NCI-H2227 treated with DMSO at 0.1 percent for 48 hours (cell line): ENCODE measurements around the gene CDH13.

ENCODE experiments used
- DNase-seq: peaks from one replicate; lab custom pipeline; 2025; lab: John Stamatoyannopoulos, UW

The CDH13 gene

DNA sequence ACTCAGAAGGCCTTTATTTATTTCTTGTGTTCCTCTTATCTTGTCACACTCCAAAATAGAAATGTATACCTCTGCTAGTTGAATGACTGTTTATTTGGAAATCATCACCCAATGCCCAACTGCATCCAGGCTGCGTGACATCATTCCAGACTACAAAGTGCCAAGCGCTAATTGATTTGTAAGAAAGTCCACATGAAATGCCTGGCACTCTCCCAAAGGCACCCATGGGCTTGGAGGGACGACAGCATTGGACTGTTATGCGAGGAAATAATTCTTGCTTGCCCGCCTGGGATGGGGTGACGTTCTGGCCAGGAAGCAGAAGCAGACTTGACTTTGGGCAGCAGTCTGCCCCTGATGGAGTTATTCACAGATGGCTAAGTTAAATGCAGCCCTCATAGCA is 165.9 kb downstream of the CDH13 start:
- DNase-seq: no peak

DNA sequence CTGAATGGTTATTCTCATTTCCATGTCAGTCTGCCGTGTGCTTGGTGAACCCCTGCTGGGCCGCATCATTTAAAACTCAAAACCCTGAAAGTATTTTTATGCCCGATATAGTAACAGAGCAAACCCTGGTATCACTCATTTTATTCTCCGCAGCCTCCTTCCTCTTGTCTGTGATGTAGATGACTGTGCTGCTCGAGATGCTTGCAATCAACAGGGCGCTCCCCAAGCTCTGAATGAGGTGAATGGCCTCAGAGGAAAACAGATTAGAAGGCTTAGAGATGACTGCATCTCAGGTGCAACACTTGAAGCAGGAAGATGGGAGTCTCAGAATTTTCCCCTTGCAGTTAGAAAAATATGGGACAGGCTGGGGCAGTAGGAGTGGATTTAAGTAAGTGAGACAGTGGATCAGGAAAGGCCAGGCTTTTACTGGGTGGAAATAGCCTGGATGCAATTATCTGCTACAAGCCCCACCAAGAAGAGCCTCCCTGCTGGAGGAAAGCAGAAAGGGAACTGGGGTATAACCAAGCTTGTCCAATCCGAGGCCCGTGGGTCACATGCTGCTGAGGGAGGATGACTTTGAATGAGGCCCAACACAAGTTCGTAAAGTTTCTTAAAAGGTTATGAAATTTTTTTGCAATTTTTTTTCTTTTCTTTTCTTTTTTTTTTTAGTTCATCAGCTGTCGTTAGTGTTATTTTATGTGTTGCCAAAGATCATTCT is 166.9 kb downstream of the CDH13 start:
- DNase-seq: no peak

DNA sequence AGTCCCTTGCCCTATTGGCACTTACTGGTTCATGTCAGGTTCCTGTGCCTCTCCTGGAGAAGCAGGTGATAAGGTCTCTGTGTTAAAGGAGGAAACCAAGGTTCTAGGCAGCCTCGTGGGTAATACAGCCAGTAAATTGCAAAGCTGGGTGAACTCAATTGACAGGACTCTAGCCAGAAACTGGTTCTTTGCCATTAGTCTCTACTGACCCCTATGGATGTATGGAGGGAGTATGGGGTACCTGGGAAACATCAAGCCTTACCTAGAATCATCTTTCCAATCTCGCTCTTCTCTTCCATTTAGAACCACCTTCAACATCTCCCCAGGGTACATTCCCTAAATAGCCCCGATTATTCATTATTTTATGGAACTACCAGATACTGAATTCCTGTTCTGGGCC is 169.3 kb downstream of the CDH13 start:
- DNase-seq: no peak

DNA sequence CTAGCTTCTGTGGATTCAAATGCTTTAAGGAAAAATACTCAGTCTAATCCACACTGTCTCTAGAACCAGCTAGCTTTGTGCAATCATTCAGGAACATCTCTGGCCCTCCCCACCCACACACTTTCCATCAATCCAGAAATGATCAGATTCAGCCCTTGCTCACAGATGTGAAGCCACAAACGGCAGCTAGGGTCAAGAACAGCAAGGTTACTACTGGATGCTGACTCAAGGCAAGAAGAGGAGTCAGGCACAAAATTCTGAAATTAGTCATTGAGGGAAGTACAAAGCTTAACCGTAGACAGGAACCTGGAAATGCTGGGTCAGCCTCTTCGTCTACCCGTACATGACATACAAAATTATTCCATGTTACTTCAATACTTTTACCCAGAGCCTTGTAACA is 174.6 kb downstream of the CDH13 start:
- no peak for DNase-seq

DNA sequence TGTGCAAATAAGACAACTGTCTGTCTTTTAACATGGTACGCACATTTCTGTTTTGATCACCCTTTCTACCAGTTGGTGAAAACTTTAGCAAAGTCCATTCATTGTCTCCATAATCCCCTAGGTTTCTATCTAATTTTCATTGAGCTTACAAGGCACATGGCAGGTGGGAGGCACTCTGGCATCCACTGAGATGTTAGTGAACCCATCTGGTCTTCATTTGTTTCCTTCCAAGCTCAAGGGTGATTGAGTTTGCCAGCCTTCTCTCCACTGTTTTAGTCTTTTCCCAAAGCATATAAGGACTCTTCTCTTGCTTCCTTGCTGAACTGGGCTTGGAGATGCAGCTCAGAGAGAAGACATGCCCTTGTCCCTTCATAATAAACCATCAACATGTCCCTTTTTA is 179.1 kb downstream of the CDH13 start:
- no peak for DNase-seq

DNA sequence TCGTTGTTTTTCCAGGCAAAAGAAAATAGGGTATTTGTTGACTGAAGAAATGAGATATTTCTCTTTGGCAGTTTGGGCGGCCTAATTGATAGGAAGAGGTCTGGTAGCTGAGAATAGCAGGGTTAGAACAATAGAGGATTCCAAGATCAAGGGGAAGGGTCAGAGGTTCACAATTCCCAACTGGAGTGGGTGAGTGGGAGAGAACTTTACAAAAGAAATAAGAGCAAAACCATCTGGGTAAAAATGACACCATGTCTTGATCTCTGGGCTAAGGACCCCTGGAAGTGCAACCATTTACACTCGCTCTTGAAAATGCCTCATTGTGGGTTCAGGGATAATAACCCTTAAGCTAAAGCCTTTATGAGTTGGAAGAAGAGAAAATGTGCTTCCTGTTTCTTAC is 180.5 kb downstream of the CDH13 start:
- no peak for DNase-seq

DNA sequence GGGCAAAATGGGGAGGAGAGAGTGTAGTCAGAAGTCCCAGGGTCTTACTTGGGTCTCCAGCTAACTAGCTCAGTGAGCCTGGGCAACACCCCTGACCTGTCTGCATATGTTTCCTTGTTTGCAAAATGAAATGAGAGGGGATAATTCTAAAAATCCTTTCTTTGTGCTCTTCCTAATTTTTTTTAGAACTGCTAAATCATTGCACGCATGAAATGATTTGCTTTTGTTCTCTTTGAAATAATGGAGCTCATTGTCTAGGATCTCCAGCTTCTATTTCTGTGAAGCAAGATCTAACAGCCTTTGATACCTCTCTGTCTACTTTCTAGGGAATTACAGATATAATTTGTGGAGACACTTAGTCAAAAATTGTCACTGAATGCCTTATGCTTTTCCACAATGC is 181.3 kb downstream of the CDH13 start:
- no peak for DNase-seq

DNA sequence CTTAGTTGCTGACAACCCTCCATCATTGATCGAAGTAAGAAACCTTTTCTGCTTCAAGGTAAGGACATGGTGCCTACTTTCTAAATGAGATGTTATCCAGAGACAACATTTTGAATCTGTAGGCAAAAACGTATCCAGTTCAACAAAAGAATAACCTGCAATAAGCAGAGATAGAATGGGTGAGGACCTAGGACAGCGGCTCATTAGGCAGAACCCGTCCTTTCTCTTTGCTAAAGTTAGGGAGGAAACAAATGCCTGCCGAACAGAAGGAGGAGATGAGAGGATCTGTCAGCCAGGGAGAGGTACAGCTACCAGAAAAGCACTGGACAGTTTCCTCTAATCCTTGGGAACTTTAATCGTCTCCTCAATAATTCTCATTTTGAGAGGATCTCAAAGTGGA is 183.3 kb downstream of the CDH13 start:
- no peak for DNase-seq

DNA sequence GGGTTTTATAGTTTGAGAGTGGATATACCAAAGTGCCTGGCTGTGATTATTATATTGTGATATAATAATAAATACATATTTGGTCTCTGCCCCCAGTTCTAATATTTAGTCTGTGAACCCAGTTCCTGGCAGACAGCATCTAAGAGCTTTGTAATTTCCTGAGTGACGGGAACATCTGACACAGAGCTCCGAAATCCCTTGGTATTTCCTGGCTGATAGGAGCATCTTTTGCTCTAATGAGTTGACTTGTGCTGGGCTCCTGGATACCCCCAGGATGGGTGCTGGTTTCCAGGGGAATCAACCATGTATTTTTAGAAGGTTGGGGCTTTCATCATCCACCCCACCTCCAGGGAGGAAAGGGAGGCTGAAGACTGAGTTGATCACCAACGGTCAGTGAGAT is 187.3 kb downstream of the CDH13 start:
- no peak for DNase-seq

DNA sequence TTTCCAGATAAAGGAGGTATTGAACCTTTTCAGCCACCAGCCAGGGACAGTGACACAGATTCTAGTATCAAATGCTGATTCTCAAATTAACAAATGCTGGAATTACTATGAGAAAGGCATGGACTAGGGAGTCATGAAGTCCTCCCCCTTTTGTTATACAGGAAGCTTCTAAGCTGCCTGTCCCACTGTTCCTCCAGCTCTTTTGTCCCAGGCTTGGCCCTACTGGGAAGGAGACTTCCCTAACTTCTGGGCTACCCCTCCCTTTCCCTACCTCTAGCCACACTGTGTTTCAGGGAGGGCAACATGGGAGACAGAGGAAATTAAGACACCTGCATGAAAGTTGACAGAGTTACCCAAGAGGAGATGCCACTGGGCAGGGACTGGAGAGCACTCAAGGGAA is 192.5 kb downstream of the CDH13 start:
- DNase-seq: no peak

DNA sequence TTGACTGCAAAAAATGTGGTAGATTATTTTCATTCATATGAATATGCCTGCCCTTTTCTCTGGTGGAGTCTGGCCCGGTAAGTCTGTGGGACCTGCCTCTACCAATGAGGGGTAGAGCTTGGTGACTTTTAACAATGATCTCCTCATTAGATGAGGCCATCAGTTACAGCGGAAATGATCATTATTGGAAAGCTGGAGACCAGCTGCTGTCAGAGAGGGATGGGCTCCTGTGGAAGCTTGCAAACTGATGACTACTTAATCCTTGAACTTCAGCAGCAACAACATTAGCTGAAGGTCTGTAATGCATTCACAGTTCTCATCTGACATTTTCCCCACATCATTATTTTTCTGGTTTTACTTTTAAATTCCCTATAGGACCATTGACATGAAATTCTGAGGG is 194.1 kb downstream of the CDH13 start:
- DNase-seq: no peak

DNA sequence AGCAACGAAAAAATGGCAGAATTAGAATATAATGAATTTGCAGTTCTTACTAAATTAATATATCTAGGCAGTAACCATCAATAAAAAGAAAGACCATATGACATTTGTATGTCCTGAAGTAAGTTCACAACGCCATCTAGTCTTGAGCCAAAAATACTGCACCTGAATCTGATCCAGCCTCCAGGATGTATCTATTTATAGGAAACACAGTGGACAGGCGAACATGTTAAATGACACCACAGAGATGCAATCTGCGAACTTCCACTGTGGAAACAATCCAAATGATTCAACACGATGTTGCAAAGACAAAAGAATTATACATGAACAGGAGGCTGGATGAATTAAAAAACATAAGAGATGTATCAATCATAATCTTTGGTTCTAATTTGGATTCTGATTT is 197.6 kb downstream of the CDH13 start:
- DNase-seq: no peak

DNA sequence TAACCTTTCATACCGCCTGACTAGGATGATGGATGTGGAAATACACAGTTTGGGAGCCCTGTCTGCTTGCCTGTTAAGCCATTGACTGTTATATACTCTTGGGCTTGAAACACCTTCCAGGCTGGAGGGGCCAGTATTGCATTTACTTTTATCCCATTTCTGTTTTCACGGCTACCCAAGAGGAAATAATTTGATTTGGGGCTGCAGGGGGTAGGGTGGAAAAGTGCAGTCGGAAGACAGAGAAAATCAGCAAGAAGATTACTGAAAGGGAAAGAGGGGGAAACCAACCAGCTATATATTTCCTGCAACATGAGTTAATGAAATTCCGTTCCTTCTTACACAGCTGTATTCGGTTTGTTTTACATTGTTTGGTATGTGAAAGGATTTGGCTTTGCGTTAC is 202.5 kb downstream of the CDH13 start:
- DNase-seq: no peak

DNA sequence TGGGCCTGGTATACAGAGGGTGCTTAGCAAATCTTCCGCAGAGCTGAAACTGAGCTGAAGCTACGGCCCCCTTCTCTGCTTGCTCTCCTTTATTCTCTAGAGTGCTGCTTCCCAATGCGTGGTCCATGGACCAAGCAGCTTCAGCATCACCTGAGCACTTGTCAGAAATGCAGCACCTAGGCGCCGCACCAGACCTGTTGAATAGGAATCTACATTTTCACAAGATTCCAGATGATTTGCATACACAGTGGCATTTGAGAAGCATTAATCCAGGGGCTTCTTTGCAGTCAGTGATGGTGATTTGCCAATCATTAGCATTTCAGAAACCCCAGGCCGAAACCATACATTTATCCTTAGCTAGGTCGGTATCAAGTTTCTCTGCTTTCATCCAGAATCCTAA is 204.2 kb downstream of the CDH13 start:
- no peak for DNase-seq

DNA sequence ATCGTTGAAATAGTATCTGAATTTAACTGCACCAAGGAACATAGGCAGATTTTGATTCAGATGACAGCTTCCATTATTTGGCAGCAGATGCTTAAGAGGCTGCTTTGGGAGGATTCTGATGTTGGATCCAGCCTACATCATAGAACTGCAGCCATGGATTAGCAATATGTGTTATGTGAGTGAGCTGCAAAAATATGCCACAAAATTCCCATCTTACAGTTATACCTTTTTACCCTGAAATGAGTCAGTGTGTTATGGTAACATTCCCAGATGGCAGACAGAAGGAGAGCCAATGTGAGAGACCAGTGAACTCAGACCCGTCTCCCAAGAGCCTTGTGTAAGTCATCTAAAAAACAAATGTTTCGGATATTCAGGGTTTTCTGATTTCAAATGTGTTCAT is 206.1 kb downstream of the CDH13 start:
- DNase-seq: no peak

DNA sequence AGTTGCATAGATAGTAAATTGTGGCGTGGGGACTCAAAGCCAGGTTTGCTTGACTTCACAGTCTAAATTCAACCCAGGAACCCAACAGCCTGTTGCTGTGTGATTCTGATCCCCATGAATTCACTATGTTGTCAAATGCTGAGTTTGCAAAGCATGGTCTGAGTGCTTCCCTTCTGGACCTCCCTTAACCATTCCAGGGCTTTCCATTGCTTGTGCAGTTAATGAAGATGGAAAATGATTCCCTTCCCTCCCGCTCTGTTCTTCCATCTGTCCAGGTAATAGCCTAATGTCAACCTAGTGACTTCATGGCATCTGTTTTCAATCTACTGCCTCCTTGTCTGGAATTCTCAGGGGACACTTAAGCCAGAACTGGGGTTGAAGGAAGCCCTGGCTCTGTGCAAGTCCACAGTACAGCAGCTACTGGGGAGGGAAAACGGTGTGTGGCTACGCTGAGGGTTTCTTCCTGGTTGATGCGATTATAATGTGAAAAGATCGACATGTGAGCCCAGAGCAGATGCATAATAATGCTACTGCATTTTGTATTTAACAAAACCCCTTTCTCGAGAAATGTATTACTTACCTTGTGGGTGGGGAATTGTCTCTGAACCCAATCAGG is 206.7 kb downstream of the CDH13 start:
- DNase-seq: no peak

DNA sequence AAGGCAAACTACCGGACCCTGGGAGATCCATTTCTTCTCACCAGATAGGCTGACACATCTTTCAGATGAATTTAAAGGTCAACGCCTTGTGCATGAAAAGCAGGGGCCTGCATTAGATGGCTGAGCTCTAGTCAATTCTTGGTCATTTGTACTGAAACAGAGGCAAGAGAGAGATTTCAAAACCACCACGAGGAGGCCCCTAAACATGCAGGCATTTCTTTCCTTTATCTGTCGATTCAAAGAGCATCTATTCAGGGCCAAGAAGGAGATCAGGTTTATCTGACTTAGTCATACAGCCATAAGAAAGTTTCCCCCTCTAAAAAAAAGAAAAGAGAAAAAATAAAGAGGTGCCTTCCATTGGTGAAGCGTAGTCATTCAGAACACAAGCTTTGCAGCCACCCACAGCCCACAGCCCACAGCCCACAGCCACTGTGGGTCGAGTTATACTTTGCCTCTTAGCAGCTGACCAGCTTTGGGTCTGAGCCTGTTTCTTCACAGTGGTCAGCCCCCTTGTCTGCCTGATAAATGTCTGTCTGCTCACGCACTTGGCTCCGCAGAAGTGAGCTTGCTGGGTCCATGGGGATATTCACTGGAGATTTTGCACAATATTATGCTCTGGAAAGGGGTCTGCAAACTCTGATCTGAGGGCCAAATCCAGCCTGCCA is 207.5 kb downstream of the CDH13 start:
- no peak for DNase-seq

DNA sequence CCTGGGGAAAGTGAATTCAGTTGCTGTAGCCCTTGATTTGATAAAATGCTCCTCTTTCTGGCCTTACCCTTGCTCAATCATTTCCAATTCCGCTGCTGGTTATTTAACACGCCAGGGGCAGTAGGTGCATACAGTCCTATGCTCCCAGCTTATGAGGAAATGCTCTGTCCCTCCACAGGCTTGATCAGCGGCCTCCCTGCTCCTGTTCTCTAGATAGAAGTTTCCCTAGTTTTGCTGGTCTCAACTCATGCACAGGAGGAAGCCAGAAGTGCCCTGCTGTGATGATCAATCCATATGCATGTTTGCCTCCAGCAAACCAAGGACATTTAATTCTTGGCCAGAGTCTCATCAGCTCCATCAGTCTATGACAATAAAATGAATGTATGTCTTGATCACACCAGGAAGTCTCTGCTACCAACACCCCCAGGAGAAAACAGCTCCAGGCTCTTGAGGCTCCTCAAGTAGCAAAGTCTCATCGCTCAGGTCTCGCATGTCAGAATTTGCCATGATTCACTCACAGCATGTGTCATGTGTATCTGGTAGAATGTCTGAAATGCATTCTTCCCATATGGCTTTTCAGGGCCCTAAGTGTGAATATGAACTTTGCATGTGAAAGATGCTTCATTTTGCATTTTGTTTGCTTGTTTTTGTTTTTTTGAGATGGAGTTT is 208.9 kb downstream of the CDH13 start:
- DNase-seq: no peak

DNA sequence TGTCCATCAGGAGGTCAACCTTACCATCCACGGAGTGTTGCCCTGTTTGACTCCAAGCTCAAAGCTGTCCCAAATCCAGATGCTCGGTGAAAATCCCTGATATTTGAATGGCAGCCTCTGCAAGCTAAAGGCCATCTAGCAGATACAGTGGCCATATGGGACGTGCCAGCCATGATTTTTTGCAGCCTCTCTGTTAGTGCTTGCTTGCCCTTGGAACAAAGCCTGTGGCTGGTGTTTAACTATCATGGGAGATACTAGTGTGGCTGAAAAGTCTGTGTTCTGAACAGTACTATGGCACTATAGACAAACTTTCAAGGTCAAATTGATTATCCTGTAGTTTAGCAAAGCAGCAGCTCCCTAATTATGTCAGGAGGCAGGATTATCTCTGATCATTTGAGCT is 214.3 kb downstream of the CDH13 start:
- no peak for DNase-seq

DNA sequence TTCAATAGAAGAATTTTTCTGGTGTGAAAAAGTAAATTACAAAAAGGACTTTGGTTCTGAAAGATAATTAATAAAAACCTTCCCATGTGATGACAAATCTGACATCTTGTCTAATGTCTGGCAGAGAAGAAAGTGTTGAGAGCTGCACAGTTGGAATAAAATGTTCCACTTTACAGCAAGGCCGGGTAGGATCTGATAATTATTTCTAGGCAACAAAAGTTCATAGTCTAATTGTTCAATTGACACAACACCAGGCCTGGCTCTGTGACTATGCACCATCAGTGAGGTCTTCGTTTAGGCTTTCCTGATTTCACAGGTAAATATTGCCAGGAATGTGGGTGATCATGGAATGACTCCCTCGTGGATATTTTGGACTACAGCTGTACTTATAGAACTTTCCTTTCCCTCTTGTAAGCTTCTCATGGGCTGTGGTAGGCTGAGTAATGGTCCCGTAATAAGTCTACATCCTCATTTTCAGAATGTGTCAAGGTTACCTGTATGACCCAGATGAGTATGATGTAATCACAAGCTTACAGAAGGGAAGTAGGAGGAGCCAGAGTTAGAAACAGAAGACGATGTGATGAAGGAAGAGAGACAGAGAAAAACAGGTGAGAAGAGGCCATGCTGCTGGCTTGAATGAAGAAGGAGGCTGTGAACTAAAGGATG is 217.0 kb downstream of the CDH13 start:
- DNase-seq: no peak

DNA sequence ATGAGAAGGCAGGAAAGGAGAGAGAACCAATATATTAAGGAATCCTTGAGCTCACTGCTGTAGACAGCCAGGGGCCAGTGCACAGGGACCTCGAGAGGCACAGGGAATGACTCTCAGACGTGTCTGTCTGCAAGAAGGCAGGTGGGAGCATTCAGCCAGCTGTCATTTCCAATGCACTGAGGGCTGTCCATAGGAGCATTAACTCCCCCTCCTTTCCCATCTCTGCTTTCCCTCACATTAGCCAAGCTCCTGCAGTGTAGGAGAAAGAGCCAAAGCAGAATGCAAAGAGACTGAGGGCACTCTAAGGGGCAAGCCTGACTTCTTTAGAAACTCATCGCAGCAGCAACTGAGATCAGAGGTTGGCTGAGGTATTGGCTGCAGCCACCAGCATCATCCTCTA is 218.3 kb downstream of the CDH13 start:
- no peak for DNase-seq

DNA sequence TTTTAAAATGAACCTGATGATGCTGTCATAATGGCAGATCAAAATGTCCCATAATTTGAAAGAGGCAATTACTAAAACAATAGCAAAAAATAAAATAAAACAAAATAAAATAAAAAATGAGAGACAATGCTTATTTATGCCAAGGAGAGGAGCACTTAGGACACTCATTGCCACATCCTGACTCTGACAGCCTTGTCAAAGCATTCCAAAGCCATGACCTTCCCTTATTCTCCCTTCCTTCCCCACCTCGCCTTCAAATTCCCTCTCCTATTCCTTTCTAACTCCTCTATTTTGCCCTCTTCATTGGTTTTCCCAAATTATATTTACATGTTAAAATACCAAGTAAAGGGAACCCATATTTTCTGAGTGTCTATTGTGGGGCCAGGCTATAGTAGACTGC is 220.0 kb downstream of the CDH13 start:
- no peak for DNase-seq

DNA sequence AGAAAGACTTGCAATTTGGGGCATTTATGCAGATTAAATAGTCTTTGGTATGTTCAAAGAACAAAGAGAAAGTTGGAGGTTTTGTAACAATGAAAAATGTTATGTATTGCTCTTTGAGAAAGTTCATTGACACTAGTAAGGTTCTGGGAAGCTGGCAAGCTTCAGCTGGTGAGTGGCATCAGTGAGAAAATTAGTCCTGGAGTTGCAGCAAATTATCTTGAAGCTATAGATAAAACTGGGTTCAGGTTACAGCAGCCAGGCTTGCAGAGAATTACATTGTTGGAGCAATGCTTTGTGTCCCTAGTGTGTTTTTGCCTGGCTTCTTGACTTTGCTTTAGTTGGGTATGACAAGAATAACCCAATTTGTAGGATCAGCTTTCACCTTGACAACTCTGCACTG is 221.2 kb downstream of the CDH13 start:
- DNase-seq: no peak
